IPS-NIHi7 (cell line): ENCODE results near the gene PSMD1.
"Not testable (repeated sequence)": the region's sequence is repeated elsewhere in the genome, so short reads cannot be mapped to it uniquely, and the experiment has no call there.

Source experiments
- DNase-seq: peaks from one replicate; pipeline ENCODE4 v3.0.0; 2012; ENCODE audit warnings: mixed read lengths; ENCODE audit errors: extremely low spot score

The PSMD1 gene

DNA sequence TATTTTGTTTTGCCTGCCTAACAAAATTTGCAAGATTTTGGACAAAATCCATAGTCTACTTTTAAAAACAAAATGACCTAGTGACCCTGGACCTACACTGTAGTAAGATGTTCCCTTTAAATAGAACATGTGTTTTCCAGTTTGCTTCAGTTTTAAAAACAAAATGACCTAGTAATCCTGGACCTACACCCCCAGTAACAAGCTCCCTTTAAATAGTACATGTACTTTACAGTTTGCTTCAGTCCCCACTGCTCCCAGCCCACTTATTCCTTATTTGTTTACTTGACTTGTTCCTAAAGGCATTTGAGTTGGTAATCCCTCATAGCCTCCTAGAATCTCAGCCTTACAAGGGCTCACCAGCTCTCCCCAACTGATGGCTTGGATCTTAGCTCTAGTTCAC lies 102.6 kb downstream of the PSMD1 start:
- DNase-seq, result no peak

- DNase-seq, result no peak
Observed at GRCh38 chr2:231160701-231161100, 104.0 kb downstream of the PSMD1 start.

DNA sequence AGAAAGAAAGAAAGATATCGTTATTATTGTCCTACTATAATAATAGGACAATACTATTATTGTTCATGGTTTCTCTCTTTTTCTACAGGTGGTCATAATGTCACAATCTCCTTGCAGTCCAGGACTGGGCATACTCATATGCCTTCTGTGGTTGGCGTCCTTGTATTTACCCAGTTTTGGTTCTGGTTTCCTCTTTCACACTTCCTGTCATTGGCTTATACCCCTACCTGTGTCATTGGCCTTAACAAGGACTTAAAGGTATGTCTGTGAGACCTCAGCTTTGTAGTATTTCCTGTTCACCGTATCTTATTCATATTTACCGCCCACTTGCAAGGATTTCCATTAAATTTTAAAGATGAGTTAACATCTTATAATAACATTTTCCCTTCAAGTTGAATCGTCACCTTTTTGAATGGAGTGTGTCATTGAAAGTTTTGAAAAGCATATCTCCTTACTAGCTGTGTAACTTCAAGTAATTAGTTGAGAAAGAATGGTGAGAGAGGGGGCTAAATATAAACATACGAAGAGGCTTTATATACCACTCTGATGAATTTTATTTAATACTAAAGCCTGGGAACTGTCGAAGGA lies 104.7 kb downstream of the PSMD1 start:
- no peak for DNase-seq

GRCh38 chr2:231161877-231162329 lies 105.2 kb downstream of the PSMD1 start:
- DNase-seq, result no peak

GRCh38 chr2:231163011-231163410 lies 106.3 kb downstream of the PSMD1 start:
- DNase-seq, result no peak

DNA sequence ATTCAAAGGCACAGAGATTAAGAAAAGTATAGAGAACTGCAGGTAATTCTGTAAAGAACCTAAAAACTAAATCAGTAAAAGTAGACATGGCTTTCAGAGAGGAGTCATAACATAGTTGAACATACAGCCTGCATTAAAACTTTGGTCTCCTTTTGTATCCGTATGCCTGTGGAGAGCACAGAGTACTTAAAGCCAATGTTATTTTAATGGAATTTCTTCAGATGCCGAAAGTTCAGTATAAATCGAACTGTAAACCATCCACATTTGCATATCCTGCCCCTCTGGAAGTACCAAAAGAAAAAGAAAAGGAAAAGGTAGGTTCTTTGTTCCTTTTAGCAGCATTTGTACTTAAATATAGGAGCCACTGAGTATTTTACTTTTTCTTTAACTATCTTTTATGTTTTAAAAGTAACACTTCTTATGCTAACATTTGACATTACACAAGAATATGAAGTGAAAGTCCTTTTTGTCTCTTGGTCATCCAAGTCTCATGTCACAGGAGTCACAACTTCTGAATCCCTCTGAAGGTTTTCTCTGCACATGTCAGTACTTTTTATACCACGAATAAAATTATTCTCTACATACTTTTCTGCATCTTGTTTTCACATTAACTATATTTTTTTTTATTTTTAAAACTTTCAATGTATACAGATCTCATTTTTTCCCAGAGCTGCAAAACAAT lies 106.9 kb downstream of the PSMD1 start:
- no peak for DNase-seq

- no peak for DNase-seq
Observed at GRCh38 chr2:231167745-231168459, 111.2 kb downstream of the PSMD1 start.

GRCh38 chr2:231168460-231169139 lies 111.9 kb downstream of the PSMD1 start:
- no peak for DNase-seq

DNA sequence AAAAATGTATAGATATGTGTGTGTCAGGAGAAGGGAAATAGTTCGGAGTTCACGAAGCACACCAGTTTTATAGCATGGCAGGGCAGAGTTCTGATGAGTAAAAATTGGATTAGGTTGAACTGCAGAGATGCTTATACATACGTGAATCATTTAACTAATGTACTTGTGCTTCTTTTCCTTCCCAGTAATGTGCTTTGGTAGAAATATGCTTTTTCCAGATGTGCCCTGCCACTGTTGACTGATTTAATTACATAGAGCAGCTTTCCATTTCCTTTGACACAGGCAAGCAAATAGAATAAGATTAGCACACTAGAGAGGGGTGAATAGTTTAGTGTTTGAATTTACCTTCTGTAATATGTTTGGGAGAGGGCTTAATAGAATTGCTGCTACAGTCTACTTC lies 112.8 kb downstream of the PSMD1 start:
- no peak for DNase-seq

GRCh38 chr2:231170055-231170454 lies 113.4 kb downstream of the PSMD1 start:
- no peak for DNase-seq

GRCh38 chr2:231172025-231172424 lies 115.4 kb downstream of the PSMD1 start:
- no peak for DNase-seq

DNA sequence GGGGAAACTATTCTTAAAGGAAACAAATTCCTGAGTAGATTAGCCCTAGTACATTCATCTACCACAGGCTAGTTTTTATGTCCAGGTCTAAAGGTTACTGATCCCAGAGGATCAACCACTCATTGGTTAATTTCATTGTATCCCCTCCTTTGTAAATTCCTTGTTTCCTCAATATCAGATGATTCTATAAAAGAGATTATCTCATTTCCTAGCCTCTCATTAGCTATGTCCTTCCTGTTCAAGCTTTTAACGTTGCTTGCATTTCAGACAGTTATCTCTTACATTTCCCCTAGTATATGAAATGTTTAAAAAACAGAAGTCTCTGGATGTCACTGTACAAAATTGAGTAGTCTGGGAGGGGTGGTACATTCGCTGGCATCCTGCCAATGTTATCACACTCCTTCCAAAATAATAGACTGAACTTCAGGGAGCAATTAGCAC lies 117.6 kb downstream of the PSMD1 start:
- no peak for DNase-seq

DNA sequence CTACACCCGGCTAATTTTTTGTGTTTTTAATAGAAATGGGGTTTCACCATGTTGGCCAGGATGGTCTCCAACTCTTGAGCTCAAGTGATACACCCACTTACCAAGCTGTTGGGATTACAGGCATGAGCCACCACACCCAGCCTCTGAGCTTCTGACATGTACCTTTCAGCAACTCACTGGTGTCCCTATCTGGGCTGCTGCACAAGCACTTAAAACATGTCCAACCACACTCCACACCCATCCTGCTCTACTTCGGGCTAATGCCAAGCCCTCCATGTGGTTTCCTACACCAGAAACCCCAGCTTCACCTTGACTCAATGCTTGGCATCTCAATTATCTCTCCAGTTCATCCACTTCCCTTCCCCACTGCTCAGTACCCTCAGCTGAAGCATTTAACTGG lies 119.4 kb downstream of the PSMD1 start:
- DNase-seq, result no peak

GRCh38 chr2:231177156-231178025 lies 120.7 kb downstream of the PSMD1 start:
- no peak for DNase-seq

DNA sequence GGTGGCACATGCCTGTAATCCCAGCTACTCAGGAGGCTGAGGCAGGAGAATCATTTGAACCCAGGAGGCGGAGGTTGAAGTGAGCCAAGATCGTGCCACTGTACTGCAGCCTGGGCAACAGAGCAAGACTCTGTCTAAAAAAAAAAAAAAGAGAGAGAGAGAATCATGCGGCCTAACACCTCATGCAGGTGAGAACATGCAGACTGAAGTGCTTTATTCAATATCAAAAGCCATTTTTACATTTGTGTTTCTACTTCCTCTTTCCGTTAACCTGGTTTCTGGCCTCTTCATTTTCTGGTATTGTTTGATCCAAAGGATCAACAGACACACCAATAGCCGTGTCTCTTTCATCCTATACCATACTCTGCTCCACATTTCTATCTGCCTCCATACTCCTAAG lies 122.1 kb downstream of the PSMD1 start:
- DNase-seq, result not testable (repeated sequence)

GRCh38 chr2:231181860-231182512 lies 125.3 kb downstream of the PSMD1 start:
- peak; percentile 48 for DNase-seq

- DNase-seq, result no peak
Observed at GRCh38 chr2:231182513-231182899, 125.8 kb downstream of the PSMD1 start.

DNA sequence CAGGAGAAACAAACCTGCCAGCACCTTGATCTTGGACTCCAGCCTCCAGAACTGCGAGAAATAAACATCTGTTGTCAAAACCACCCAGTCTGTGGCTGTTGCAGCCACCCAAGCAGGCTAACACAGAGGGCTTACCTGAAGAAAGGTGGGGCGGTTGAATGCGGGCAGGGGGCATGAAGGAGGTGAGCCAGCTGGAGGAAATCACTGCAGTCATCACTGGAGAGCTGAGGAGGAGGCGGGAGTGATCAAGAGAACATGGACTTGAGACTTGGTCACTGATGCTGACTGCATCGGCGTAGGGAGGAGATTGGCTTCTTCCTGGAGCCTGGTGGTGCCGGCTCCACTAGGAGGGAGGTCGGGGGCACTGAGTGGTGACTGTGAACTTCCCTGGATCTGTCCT lies 127.2 kb downstream of the PSMD1 start:
- no peak for DNase-seq

- DNase-seq, result no peak
Observed at GRCh38 chr2:231184319-231184718, 127.7 kb downstream of the PSMD1 start.

GRCh38 chr2:231185050-231185725 lies 128.5 kb downstream of the PSMD1 start:
- DNase-seq, result no peak
